K562 (cell line): ENCODE data around the gene ARMC7. TPM values are rescaled to one million over a fixed set of nuclear protein-coding genes. Genes with fewer than 3 reads are reported as not detected.

Experiments
- CUX1 ChIP-seq: fragments of 200-800 bp; sonication (Bioruptor generic); IDR thresholded peaks from 2 replicates; pipeline ENCODE4 v1.6.1; 2016; ENCODE audit warnings: missing genetic modification characterization, missing compliant biosample characterization
- DDX20 ChIP-seq: fragments of 450-650 bp; IDR thresholded peaks from 2 replicates; pipeline ENCODE4 v1.6.1; 2016; ENCODE audit warnings: missing genetic modification characterization, low read depth, mild to moderate bottlenecking, missing compliant biosample characterization, moderate library complexity
- E2F1 ChIP-seq: sonication (generic); formaldehyde crosslinking; IDR thresholded peaks from 2 replicates; pipeline ENCODE4 v1.8.1; 2023; ENCODE audit warnings: mild to moderate bottlenecking, missing genetic modification reagents, moderate library complexity
- FOXM1 ChIP-seq, 2 experiments: fragments of 450-650 bp in 1 of 2; sonication (generic) in 1 of 2; formaldehyde crosslinking in 1 of 2; IDR thresholded peaks; 2 replicates each; pipeline versions ENCODE4 v1.6.1 to v1.9.0; 2017 to 2022; ENCODE audit warnings: low read depth in 2 of 2, mild to moderate bottlenecking in 2 of 2, missing genetic modification reagents in 1 of 2, moderate library complexity in 1 of 2
- GABPB1 ChIP-seq: sonication (generic); formaldehyde crosslinking; IDR thresholded peaks from 2 replicates; pipeline ENCODE4 v1.8.0; 2022; ENCODE audit warnings: mild to moderate bottlenecking, missing genetic modification reagents
- NR3C1 ChIP-seq: sonication (generic); formaldehyde crosslinking; IDR thresholded peaks from 2 replicates; pipeline ENCODE4 v1.8.1; 2022; ENCODE audit warnings: missing genetic modification reagents
- PHF21A ChIP-seq: fragments of 450-650 bp; IDR thresholded peaks from 2 replicates; pipeline ENCODE4 v1.6.1; 2017; ENCODE audit warnings: low read depth, borderline replicate concordance
- RBM22 ChIP-seq: fragments of 200-400 bp; formaldehyde crosslinking; IDR thresholded peaks from 2 replicates; pipeline ENCODE4 v1.6.1; 2018; ENCODE audit warnings: low read length, low read depth; ENCODE audit not compliant: poor library complexity, severe bottlenecking
- SMAD4 ChIP-seq: fragments of 250-450 bp; sonication (Bioruptor Pico); conservative IDR thresholded peaks from 2 replicates; pipeline ENCODE4 v1.8.0; 2021; ENCODE audit warnings: inconsistent platforms, mild to moderate bottlenecking, moderate library complexity
- SMARCA4 ChIP-seq: fragments of 450-650 bp; IDR thresholded peaks from 2 replicates; pipeline ENCODE4 v1.6.1; 2016
- VEZF1 ChIP-seq: fragments of 200-800 bp; sonication (Bioruptor generic); IDR thresholded peaks from 2 replicates; pipeline ENCODE4 v1.6.1; 2017; ENCODE audit warnings: missing genetic modification characterization, missing compliant biosample characterization
- ZBTB49 ChIP-seq: sonication (generic); formaldehyde crosslinking; IDR thresholded peaks from 2 replicates; pipeline ENCODE4 v1.8.0; 2022; ENCODE audit warnings: missing genetic modification reagents, mild to moderate bottlenecking, borderline replicate concordance
- ZFP1 ChIP-seq: fragments of 450-650 bp; formaldehyde crosslinking; IDR thresholded peaks from 2 replicates; pipeline ENCODE4 v1.4.0; 2020; ENCODE audit warnings: mild to moderate bottlenecking, mixed read lengths
- ZNF253 ChIP-seq: fragments of 250-450 bp; sonication (Bioruptor Pico); conservative IDR thresholded peaks from 2 replicates; pipeline ENCODE4 v1.6.1; 2021; ENCODE audit warnings: mild to moderate bottlenecking
- ZNF644 ChIP-seq: fragments of 200-800 bp; sonication (Bioruptor generic); IDR thresholded peaks from 2 replicates; pipeline ENCODE4 v1.6.1; 2016; ENCODE audit warnings: low read depth, missing genetic modification characterization, missing compliant biosample characterization
- ZNF79 ChIP-seq: fragments of 250-450 bp; sonication (Bioruptor Pico); IDR thresholded peaks from 2 replicates; pipeline ENCODE4 v1.4.0; 2020; ENCODE audit warnings: low read depth, mild to moderate bottlenecking, moderate library complexity
- polyA plus RNA-seq, 8 experiments: library from polyadenylated mRNA; depleted of rRNA in 4 of 8; stranded (reverse) in 5 of 8; unstranded in 3 of 8; fragments of >200 nt; fragmentation: Nextera tagmentation in 2 of 8; fragmentation: Illumina TruSeq in 1 of 8; extraction: Ambion mirVana in 2 of 8; extraction: Trizol in 1 of 8; gene quantifications; 2 replicates each; pipeline versions ENCODE4 v1.2.1 to v1.2.3, GENCODE V29; 2011 to 2014; ENCODE audit warnings: inconsistent platforms in 1 of 8, missing spikeins in 1 of 8
- total RNA-seq, 7 experiments: library from RNA; depleted of rRNA in 6 of 7; stranded (reverse); fragments of >200 nt in 6 of 7; fragmentation: Illumina TruSeq in 2 of 7; extraction: Trizol in 2 of 7; gene quantifications; 2 replicates each; pipeline versions ENCODE4 v1.2.1 to v1.2.3, GENCODE V29; 2011 to 2021; ENCODE audit warnings: low replicate concordance in 1 of 7

The ARMC7 gene
- total and polyA plus RNA-seq, 9 of the 15 experiments (the other 6 are each of a cell fraction or from before 2014, with no cell fraction given): 1.4 to 15.2 (median 5.9) TPM

- TF ChIP-seq SMAD4: 0 out of 2 replicates have a peak, but pooled peaks have one; percentile 38
- no peak for TF ChIP-seq DDX20 (tag)
- no peak for TF ChIP-seq NR3C1
- TF ChIP-seq E2F1 (CRISPR knock-in tag): no peak; the same call in 1 of the 2 replicates
- TF ChIP-seq FOXM1 (IDR thresholded peaks at IDR 0.05; ENCODE audit: low read depth): no peak
- no peak for TF ChIP-seq FOXM1 (CRISPR knock-in tag; IDR thresholded peaks at IDR 0.05; ENCODE audit: low read depth)
- TF ChIP-seq RBM22: no peak
- peak; percentile 41; the same call in 1 of the 2 replicates for TF ChIP-seq VEZF1
- no peak for TF ChIP-seq ZBTB49 (CRISPR knock-in tag)
- TF ChIP-seq GABPB1 (CRISPR knock-in tag): peak; percentile 35; the same call in 1 of the 2 replicates
- TF ChIP-seq PHF21A: no peak
- TF ChIP-seq CUX1 (CRISPR knock-in tag): no peak
- TF ChIP-seq ZNF644 (tag): no peak
- no peak for TF ChIP-seq ZFP1
- TF ChIP-seq ZNF79 (CRISPR knock-in tag): no peak
- TF ChIP-seq SMARCA4: 0 out of 2 replicates have a peak, but pooled peaks have one; percentile 26
- no peak for TF ChIP-seq ZNF253 (CRISPR knock-in tag)
Measured at GRCh38 chr17:75113798-75114551, 4.2 kb downstream of the ARMC7 start (continued).
